Activated naive CD4-positive, alpha-beta T cell treated with anti-CD3 and anti-CD28 coated beads, Interleukin-2, amount 50 U/mL, for 16 hours (primary cell): ENCODE measurements around the gene PXMP4.
A peak's percentile ranks its signal among the peaks of the same experiment; 100 is the strongest.
"Not testable (repeated sequence)": the region's sequence is repeated elsewhere in the genome, so short reads cannot be mapped to it uniquely, and the experiment has no call there.

Experiments
- DNase-seq: peaks from one replicate; pipeline ENCODE4 v3.0.0-alpha.2; 2020

Gene PXMP4, protein sequence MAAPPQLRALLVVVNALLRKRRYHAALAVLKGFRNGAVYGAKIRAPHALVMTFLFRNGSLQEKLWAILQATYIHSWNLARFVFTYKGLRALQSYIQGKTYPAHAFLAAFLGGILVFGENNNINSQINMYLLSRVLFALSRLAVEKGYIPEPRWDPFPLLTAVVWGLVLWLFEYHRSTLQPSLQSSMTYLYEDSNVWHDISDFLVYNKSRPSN

DNA sequence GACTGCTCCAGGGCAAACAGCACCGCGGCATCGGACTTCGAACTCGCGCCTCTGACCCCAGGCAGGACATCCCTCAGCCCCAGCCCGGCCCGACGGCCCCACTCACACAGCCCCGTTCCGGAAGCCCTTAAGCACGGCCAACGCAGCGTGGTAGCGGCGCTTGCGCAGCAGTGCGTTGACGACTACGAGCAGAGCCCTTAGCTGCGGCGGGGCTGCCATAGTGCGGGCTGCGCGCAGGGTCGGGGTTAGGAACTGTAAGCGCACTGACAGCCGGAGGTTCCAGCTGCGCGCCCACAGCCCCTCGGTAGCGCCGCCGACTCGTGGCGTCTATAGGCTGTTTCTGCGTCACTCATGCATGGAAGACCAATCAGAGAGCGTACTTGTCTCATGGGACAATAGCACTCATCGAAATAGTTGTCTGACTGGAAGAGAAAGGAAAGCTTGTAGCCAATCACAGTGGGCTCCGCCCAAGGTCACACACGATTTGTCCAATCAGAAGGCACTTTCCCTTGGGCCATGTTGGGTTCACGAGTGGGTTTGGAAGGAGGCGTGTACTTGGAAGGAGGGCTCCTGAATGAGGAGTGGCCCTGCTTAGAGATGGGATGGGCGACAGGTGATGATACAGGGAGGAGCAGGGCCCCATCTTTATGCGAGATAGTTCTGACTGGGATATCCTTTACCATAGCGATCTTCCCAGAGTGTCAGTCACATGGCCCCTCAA is at the start of gene PXMP4:
Gene PXMP4, minus strand, starts transcription at position 322 of the 721 bp plus-strand sequence. Its CDS starts 103 bp downstream, at position 219.
- peak; percentile 85 for DNase-seq

DNA sequence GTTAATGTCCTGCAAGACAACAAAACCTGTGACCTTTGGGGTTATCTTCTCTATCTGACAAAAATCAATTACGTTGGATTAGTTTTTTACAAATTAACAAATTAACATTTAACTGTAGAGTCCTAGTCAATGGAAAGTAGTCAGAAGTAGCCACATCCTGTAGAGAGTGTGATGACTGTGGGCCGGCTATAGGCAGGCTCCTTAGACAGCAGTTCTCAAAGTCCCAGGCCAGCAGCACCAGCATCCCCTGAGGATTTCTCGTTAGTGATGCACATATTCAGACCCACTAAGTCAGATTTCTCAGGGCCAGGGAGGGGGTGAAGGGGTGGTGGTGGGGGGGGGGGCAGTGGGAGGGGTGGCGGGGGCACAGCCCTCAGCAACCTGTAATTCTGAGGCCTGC is 48.9 kb upstream of the PXMP4 start:
- DNase-seq: no peak

DNA sequence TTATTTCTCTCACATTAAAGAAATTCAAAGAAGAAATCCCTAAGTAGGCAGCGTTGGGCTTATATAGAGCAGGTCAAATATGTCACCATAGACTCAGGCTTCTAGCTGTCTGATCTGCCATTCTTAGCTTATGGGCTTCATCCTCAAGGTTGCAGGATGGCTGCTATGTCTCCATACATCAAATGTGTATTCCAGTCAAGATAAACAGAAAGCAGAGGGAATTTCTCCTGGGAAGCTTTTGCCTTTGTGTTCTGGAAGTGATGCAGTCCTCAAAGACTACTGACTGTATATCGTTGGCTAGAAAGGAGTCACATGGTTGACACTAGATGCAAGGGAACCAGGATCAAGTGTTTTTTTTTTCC is 47.6 kb upstream of the PXMP4 start:
- no peak for DNase-seq

DNA sequence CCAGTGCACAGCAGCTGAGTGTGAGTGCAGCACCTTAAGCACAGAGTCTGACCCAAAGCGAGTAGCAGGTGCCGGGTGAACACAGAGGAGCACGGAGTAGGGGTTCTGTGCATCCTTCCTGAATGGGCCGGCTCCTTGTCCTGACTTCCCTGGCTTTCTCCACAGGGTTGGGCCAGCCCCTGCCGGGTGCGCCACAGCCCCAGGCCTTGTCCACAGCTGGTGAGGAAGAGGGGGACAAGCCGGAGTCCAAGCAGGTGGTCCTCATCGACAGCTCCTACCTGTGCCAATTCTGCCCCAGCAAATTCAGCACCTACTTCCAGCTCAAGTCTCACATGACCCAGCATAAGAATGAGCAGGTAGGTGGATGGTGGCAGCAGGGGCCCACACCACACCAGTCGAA is 46.6 kb upstream of the PXMP4 start:
- no peak for DNase-seq

DNA sequence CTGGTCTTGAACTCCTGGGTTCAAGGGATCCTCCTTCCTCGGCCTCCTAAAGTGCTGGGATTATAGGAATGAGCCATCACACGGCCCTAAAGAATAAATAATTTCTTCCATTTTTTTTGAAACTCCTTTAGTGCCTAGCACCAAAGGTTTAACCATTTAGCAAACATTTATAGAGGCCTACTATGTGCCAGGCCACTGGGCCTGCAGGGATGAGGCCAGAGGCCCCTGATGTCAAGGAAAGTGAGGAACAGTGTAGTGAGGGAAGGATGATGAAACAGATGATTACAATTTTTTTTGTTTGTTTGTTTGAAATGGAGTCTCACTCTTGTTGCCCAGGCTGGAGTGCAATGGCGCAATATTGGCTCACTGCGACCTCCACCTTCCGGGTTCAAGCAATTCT is 45.5 kb upstream of the PXMP4 start:
- no peak for DNase-seq

DNA sequence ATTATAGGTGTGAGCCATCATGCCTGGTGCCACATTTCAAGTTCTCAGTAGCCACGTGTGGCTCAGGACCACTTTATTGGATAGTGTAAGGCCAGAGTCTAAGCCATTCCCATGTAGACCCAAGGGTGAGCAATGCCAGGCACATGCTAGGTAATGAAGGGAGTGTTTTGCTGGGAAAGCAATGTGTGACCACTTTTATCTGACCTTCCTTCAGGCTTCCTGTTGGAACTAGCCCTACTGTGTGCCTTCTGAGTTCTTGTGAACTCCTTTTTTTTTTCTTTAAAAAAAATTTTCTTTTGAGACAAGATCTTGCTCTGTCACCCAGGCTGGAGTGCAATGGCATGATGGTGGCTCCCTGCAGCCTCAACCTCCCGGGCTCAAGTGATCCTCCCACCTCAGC is 45.0 kb upstream of the PXMP4 start:
- DNase-seq: no peak

DNA sequence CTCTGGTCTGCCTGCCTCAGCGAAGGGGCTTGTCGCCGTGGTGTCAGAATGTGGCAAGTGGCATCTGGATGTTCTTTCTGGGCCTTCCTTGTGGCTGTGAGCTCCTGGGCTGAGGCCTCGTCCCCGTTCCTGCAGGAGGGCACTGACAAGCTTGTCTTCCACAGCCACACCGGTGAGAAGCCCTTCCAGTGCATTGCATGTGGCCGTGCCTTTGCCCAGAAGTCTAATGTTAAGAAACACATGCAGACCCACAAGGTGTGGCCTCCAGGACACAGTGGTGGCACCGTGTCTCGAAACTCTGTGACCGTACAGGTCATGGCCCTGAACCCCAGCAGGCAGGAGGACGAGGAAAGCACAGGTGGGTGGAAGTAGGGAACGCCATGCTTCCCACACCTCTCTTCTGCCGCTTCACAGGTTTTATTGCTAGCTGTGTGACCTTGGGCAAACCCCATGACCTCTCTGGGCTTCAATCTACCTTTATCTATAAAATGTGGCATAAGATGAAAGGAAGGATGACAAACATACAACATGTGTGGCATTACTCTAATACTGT is 41.7 kb upstream of the PXMP4 start:
- DNase-seq: no peak

DNA sequence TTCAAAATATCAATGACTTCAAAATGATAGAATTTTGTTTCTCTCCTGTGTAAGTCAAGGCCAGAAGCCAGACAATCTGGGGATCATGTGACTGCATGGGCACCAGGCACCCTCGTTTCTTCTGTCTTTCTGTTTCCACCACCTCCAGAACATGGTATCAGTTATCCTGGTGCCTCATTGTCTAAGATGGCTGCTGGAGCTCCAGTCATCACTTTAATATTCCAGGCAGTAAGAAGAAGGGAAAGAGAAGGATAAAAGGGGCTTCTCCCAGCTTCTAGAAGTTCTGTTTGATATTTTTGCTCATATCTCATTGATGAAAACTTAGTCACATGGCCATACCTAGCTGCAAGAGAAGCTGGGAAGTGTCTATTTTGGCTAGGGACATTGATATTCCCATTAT is 37.3 kb upstream of the PXMP4 start:
- no peak for DNase-seq

DNA sequence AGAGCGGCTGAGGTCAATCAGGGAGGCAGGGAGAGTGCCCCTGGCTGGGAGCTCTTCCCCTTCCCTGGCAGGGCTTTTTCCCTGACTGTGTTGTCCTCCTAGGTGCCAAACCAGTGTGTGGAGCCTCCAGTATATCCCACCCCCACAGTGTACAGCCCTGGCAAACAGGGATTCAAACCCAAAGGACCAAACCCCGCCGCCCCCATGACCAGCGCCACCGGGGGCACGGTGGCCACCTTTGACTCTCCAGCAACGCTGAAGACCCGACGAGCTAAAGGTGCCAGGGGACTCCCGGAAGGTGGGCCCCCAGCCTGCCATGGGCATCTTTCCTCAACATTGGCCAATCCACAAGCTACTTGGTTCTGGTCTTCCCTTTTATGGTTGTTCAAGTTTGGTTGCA is 36.9 kb upstream of the PXMP4 start:
- DNase-seq: no peak

DNA sequence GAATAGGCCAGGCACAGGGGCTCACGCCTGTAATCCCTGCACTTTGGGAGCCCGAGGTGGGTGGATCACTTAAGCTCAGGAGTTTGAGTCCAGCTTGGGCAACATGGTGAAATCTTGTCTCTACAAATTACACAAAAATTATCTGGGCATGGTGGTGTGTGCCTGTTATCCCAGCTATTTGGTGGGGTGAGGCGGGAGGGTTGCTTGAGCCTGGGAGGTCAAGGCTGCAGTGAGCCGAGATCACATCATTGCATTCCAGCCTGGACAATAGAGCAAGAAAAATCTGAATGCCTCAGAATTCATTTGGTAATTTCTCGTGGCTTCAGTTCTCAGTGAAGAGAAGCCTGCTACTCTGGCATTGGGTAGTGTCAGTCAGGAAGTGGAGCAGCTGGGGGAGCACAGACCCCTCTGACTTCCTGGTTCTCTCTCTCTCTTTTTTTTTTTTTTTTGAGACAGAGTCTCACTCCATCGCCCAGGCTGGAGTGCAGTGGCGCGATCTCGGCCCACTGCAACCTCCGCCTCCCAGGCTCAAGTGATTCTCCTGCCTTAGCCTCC is 35.9 kb upstream of the PXMP4 start:
- DNase-seq: not testable (repeated sequence)

DNA sequence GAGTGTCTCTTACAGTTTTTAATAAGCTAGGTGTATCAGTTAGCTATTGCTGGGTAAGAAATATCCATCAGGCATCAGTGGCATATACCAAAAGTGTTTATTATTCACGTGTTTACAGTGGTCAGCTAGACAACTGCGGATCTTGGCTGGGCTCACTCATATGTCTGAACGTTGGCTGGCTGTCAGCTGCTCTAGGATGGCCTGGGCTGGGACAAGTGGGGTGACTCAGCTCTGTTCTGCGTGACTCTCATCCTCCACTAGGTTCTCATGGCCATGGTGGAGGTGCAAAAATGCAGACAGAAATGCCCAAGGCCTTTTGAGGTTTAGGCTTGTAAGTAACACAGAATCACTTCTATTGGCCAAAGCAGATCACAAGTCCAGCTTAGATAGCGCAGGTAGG is 33.7 kb upstream of the PXMP4 start:
- DNase-seq: no peak

DNA sequence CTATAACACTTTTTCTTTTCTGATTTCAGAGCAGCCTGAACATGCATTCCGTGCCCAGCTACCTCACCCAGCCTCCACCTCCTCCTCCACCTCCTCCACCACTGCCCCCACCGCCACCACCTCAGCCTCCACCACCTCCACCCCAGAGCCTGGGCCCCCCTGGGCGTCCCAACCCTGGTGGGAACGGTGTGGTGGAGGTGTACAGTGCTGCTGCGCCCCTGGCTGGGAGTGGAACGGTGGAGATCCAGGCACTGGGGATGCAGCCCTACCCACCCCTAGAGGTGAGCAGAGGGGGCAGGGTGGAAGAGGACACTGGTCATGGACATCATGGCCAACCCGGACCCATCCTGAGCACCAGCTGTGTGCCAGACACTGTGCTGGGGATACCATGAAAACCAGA is 33.0 kb upstream of the PXMP4 start:
- DNase-seq: no peak

DNA sequence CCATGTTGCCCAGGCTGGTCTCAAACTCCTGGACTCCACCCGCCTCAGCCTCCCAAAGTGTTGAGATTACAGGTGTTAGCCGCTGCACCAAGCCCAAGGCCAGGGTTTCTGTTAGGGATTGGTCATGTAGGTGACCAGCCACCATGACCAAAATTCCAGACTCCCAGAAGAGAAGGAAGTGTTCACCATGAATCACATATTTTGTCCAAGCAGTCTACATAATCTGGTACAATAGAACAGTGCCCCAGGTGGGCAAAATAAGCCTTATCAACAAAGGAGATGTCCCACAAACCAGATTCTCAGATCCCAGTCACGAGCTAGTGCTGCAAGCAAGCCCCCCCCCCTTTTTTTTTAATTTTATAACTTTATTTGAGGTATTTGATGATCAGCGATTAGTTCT is 31.7 kb upstream of the PXMP4 start:
- no peak for DNase-seq

DNA sequence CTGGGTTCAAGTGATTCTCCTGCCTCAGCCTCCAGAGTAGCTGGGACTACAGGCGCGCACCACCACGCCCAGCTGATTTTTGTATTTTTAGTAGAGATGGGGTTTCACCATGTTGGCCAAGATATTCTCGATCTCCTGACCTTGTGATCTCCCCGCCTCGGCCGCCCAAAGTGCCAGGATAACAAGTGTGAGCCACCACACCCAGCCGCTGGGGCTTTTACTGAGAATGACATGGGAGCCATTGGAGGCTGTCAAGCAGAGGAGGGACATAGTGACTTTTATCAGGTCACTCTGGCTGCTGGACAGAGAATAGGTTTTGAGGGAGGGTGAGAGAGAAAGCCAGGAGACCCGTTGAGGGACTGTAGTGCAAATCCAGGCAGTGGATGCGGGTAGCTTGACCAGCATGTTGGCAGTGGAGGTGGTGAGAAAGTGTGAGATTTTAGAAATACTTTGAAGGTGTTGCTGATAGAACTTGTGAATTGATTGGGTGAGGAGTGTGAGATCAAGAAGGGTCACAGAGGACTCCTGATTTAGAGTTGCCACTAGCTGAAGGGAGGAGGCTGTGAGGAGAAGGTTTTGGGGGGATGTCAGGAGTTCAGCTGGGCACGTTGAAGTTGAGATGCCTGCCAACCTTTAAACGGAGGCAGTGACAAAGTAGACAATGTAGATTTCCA is 26.4 kb upstream of the PXMP4 start:
- DNase-seq: no peak

DNA sequence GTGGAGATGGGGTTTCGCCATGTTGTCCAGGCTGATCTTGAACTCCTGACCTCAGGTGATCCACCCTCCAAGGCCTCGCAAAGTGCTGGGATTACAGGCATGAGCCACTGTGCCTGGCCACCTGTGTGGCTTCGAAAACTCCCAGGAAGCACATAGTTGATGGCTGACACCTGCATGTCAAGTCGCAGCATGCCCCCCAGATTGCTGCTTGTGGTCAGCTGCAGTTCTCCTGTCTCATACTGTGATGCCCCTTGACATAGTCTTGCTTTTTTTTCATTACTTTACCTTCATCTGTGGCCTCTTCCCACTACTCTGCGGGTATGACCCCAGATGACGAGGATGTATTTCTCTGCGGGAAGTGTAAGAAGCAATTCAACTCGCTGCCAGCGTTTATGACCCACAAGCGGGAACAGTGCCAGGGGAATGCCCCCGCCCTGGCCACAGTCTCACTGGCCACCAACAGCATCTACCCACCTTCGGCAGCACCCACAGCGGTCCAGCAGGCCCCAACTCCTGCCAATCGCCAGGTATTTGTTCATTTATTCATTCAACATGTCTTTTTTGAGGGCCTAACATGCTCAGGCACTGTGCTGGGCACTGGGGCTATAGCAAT is 24.8 kb upstream of the PXMP4 start:
- no peak for DNase-seq

DNA sequence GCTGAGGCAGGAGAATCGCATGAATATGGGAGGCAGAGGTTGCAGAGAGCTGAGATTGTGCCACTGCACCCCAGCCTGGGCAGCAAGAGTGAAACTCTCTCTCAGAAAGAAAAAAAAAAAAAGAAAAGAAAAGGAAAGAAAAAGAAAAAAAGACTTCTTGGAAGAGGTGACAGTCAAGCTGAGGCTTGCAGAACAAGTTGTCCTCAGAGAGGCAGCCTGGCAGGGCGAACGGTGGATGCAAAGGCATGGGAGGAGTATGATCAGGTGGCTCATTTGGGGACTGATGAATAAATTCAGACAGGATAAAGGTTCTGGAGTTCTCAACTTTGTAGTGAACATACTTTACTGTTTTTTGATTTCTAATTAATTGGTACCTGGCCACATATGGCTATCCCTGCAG is 24.1 kb upstream of the PXMP4 start:
- DNase-seq: no peak

DNA sequence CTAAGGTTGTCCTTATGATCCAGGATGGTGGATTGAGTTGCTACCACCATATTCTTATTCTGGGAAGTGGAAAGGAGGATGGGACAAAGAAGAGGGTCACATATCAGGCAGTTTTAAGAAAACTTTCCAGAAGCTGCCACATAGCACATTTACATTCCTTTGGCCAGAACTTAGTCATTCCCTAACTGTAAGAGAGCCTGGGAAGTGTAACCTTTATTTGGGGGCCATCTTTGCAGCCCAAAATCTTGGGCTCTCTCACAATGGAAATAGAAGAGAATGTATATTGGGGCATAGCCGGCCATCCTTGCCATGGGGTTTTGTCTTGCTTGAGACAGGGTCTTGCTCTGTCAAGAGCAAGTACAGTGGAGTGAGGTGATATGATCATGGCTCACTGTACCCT is 20.1 kb upstream of the PXMP4 start:
- no peak for DNase-seq

DNA sequence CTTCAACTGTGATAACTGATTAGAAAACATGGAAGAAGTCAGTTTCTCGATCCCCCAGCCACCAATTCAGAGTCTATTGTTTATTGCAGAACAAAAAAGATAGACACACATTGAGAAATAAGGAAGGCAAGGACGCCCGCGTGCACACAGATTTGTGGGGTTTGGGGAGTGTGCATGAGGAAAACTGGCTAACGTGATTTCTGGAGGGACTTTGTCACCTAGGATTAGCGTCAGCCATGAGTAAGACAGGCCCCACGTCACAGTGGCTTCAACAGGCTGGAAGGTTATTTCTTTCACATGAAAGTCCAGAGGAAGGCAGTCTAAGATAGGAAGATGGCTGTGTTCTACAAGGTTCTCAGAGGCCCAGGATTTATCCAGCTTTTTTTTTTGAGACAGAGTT is 19.4 kb upstream of the PXMP4 start:
- DNase-seq: no peak

DNA sequence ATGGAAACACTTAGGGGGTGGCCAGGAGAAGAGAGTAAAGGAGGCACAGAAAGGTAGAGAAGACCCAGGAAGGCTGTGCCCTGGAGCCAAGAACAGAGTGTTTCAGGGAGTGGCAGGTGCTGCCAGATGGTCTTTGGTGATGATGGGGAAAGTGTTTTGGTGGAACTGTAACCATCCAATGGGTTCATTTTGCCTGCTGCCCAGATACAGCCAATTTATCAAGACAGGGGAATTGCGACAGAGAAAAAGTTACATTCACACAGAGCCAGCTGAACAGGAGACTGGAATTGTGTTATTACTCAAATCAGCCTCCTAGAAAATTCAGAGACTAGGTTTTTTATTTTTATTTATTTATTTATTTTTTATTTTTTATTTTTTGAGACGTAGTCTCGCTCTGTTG is 16.9 kb upstream of the PXMP4 start:
- no peak for DNase-seq

DNA sequence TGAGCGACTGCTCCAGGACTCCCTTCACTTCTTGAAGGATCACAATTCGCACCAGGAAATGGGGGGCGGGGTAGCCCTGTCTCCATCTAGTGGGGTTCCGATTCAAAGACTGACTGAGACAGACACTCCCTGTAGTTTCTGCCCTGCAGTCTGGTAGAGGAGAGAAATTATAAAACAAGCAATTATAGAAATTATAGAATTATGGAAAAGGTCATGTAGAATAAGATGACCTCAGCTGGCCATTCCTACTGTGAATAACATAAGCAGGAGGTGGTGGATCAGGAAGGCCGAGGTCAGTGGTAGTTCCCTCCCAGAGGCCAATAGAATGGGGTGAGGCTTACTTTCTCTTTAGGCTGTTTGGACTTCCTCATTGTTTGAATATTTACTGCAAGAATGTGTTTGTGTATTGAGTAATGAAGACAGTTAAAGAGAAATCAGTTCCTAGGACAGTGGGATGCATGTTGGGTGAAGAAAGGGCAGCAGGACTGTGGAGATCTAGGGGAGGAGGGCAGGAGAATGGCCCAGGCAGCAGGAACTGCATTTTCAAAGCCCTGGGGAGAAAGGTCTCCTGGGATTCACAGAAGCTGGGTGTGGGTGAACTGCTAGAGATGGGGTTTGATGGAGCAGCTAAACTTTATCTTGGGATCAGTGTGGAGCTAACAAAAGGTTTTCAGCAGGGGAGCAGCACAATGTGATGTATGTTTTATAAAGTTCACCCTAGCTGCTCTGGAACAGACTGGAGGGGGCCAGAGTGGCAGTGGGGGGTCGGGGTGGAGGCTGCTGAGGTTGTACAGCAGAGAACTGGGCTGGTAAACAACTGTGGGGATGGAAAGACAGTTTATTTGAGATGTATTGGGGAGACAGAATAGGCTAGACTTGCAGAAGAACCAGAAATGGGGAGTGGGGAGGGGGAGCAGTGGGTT is 13.8 kb upstream of the PXMP4 start:
- DNase-seq: no peak

DNA sequence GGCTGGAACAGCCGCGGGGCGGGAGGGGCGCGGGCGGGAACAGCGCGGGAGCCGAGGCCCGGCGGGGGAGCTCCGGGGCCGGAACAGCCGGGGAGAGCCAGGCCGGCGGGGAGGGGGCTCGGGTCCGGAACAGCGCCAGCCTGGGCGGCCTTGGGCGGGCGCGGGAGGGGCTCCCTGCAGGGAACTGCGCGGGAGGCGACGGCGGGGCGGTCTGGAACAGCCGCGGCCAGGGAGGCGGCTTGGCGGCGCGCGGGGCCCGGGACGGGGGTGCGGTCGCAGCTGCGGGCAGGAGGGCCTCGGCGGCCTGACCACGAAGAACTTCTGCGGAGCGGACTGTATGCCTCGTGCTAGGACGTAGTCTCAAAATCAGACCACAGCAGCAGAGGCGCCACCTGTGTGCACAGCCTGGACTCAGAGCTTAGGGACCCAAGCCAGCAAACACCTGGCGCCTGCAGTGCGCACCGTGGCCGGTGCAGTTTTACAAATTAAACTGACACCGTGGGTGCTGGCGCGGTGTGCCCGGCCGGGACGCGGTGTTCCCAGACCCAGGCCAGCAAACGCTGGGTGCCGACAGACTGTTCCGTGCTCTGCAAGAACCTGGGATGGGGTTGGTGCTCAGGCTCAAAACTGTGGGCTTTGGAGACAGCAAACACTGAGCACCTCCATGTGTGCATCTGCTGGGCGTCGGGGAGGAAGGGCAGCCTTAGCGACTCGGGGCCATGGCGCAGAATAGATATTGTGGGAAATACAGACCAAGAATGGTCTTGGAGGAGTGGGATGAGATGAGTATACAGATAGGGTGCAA is 12.3 kb upstream of the PXMP4 start:
- DNase-seq: peak; percentile 82
